Mesothelial cell of epicardium (in vitro differentiated cells): ENCODE data around the gene FOXP1. TPM values are rescaled to one million over a fixed set of nuclear protein-coding genes. Genes with fewer than 3 reads are reported as not detected.

Source experiments
- DNase-seq, 2 experiments: peaks; one replicate each; pipeline ENCODE4 v3.0.0; 2021; ENCODE audit warnings: low spot score in 2 of 2; ENCODE audit not compliant: unreplicated experiment in 2 of 2
- H3K27ac Mint-ChIP-seq: 2 replicates; pipeline ENCODE4 v1.8.0; 2021; ENCODE audit warnings: mixed read lengths
- H3K27me3 Mint-ChIP-seq: 2 replicates; pipeline ENCODE4 v1.8.0; 2021; ENCODE audit warnings: low read depth, mixed read lengths
- H3K36me3 Mint-ChIP-seq: 2 replicates; pipeline ENCODE4 v1.8.0; 2021; ENCODE audit warnings: mixed read lengths
- H3K4me1 Mint-ChIP-seq: 2 replicates; pipeline ENCODE4 v1.8.0; 2021; ENCODE audit warnings: mixed read lengths
- H3K4me3 Mint-ChIP-seq: 2 replicates; pipeline ENCODE4 v1.8.0; 2021; ENCODE audit warnings: mild to moderate bottlenecking, moderate library complexity, mixed read lengths
- H3K9me3 Mint-ChIP-seq: 2 replicates; pipeline ENCODE4 v1.8.0; 2021; ENCODE audit warnings: mixed read lengths
- CTCF ChIP-seq: fragments of 200-600 bp; sonication (generic); IDR thresholded peaks from one replicate; pipeline ENCODE4 v1.5.0; 2021; ENCODE audit warnings: antibody characterized with exemption; ENCODE audit not compliant: unreplicated experiment
- total RNA-seq: library from RNA; stranded (reverse); gene quantifications from 3 replicates; pipeline ENCODE4 v1.2.1, GENCODE V29; 2021

The FOXP1 gene
- total RNA-seq, 1 donor from 2014 or later = 187 TPM

GRCh38 chr3:71271596-71271995, 311.9 kb downstream of the FOXP1 start:
- no peaks in the 10 kb centered on the region for H3K27me3 Mint-ChIP-seq
- DNase-seq = no peak

GRCh38 chr3:71269906-71270305, 313.6 kb downstream of the FOXP1 start:
- no peak for TF ChIP-seq CTCF
- Mint-ChIP-seq H3K4me1 (peaks cover 25% of the 10 kb centered on the region), H3K27ac (peak overlapping the region; percentile 23), H3K9me3 (peaks cover 6% of the 10 kb centered on the region), H3K4me3 (no peak overlapping the region), H3K27me3 (no peaks in the 10 kb centered on the region), H3K36me3 (peaks cover 11% of the 10 kb centered on the region)
- no peak for DNase-seq

More at GRCh38 chr3:71271596-71271995, 311.9 kb downstream of the FOXP1 start:
- Mint-ChIP-seq H3K27ac (no peak overlapping the region), H3K36me3 (peaks cover 5% of the 10 kb centered on the region), H3K4me1 (peaks cover 21% of the 10 kb centered on the region), H3K4me3 (no peak overlapping the region), H3K9me3 (no peaks in the 10 kb centered on the region)
- TF ChIP-seq CTCF = no peak

GRCh38 chr3:71268462-71268999, 315.0 kb downstream of the FOXP1 start:
- Mint-ChIP-seq H3K36me3 (peaks cover 11% of the 10 kb centered on the region), H3K4me1 (peaks cover 27% of the 10 kb centered on the region), H3K27me3 (no peaks in the 10 kb centered on the region), H3K27ac (no peak overlapping the region), H3K4me3 (no peak overlapping the region), H3K9me3 (peaks cover 6% of the 10 kb centered on the region)
- no peak for DNase-seq
- TF ChIP-seq CTCF = no peak

- Mint-ChIP-seq H3K9me3 (peaks cover 6% of the 10 kb centered on the region), H3K27ac (no peak overlapping the region), H3K4me1 (peaks cover 27% of the 10 kb centered on the region), H3K4me3 (no peak overlapping the region), H3K27me3 (no peaks in the 10 kb centered on the region), H3K36me3 (peaks cover 9% of the 10 kb centered on the region)
- TF ChIP-seq CTCF = no peak
- DNase-seq = no peak
Observed at GRCh38 chr3:71266875-71267274, 316.7 kb downstream of the FOXP1 start.

GRCh38 chr3:71265365-71265915, 318.1 kb downstream of the FOXP1 start:
- H3K4me3 Mint-ChIP-seq = no peak overlapping the region
- peaks cover 22% of the 10 kb centered on the region for H3K4me1 Mint-ChIP-seq
- peaks cover 6% of the 10 kb centered on the region for H3K9me3 Mint-ChIP-seq
- DNase-seq = no peak
- peak overlapping the region; percentile 36 for H3K27ac Mint-ChIP-seq
- H3K36me3 Mint-ChIP-seq = peaks cover 9% of the 10 kb centered on the region
- TF ChIP-seq CTCF = no peak
- no peaks in the 10 kb centered on the region for H3K27me3 Mint-ChIP-seq
